SK-N-SH (cell line): ENCODE results near the gene AGAP1. TPM values are rescaled to one million over a fixed set of nuclear protein-coding genes. Genes with fewer than 3 reads are reported as not detected.

ENCODE experiments used
- CTCF ChIA-PET: fragments of 300-600, 350-600 bp; formaldehyde crosslinking; extraction: SDS; loops from one replicate; lab custom pipeline; 2021; lab: Yijun Ruan, JAX
- POLR2A ChIA-PET: fragments of 350-600 bp; sonication (Branson Sonifier 250); formaldehyde crosslinking; extraction: SDS; loops from one replicate; lab custom pipeline; 2020; ENCODE audit warnings: antibody characterized with exemption, inconsistent platforms; lab: Yijun Ruan, JAX
- DNase-seq: peaks from one replicate; pipeline ENCODE4 v3.0.0; 2012
- H2AFZ ChIP-seq: fragments of 200-600 bp; sonication (generic); 2 replicates; pipeline ENCODE4 v1.8.1; 2016; ENCODE audit warnings: antibody characterized with exemption, mild to moderate bottlenecking, low read depth
- H3F3A ChIP-seq: fragments of 200-600 bp; sonication (generic); replicated peaks from 2 replicates; pipeline ENCODE3; 2016; ENCODE audit warnings: antibody characterized with exemption, mild to moderate bottlenecking; ENCODE audit not compliant: insufficient read depth
- H3K27ac ChIP-seq, 2 experiments: fragments of 200-500 bp in 1 of 2; fragments of 200-600 bp in 1 of 2; sonication (Bioruptor generic) in 1 of 2; sonication (generic), shearing (Covaris generic) in 1 of 2; 2 replicates each; pipeline versions ENCODE4 v1.5.1 to v1.6.1; 2014 to 2016; ENCODE audit warnings: low read depth in 2 of 2, inconsistent platforms in 1 of 2, low read length in 1 of 2, mild to moderate bottlenecking in 1 of 2, mixed read lengths in 1 of 2
- H3K27me3 ChIP-seq: fragments of 200-600 bp; sonication (generic), shearing (Covaris generic); 2 replicates; pipeline ENCODE4 v1.6.1; 2016; ENCODE audit warnings: mixed run types; ENCODE audit not compliant: insufficient read depth
- H3K36me3 ChIP-seq, 2 experiments: fragments of 200-500 bp in 1 of 2; fragments of 200-600 bp in 1 of 2; sonication (Bioruptor generic) in 1 of 2; sonication (generic) in 1 of 2; replicated peaks in 1 of 2; 2 replicates each; pipeline versions ENCODE3 to v1.5.1; 2014 to 2016; ENCODE audit warnings: low read length in 1 of 2, mild to moderate bottlenecking in 1 of 2; ENCODE audit not compliant: insufficient read depth in 2 of 2, control insufficient read depth in 1 of 2
- H3K4me1 ChIP-seq, 2 experiments: fragments of 200-500 bp in 1 of 2; fragments of 200-600 bp in 1 of 2; sonication (Bioruptor generic) in 1 of 2; sonication (generic), shearing (Covaris generic) in 1 of 2; 2 replicates each; pipeline versions ENCODE4 v1.5.1 to v1.6.1; 2014 to 2016; ENCODE audit warnings: low read depth in 1 of 2, low read length in 1 of 2, mixed run types in 1 of 2; ENCODE audit not compliant: insufficient read depth in 2 of 2, control insufficient read depth in 1 of 2
- H3K4me2 ChIP-seq: fragments of 200-600 bp; sonication (generic), shearing (Covaris generic); 2 replicates; pipeline ENCODE4 v1.6.1; 2017; ENCODE audit warnings: mixed run types
- H3K4me3 ChIP-seq, 2 experiments: fragments of 200-500 bp in 1 of 2; fragments of 200-600 bp in 1 of 2; sonication (Bioruptor generic) in 1 of 2; sonication (generic), shearing (Covaris generic) in 1 of 2; 2 replicates each; pipeline versions ENCODE4 v1.5.1 to v1.8.1; 2014 to 2016; ENCODE audit warnings: low read depth in 2 of 2, inconsistent platforms in 1 of 2, low read length in 1 of 2, mild to moderate bottlenecking in 1 of 2, mixed read lengths in 1 of 2, moderate library complexity in 1 of 2
- H3K79me2 ChIP-seq: fragments of 200-600 bp; sonication (generic); 2 replicates; pipeline ENCODE4 v1.8.1; 2017; ENCODE audit warnings: mild to moderate bottlenecking; ENCODE audit not compliant: insufficient read depth
- H3K9ac ChIP-seq: fragments of 200-600 bp; sonication (generic); 2 replicates; pipeline ENCODE4 v1.6.1; 2017; ENCODE audit warnings: mixed run types
- H3K9me2 ChIP-seq: fragments of 200-600 bp; sonication (generic); 2 replicates; pipeline ENCODE4 v1.6.1; 2017; ENCODE audit warnings: mixed run types
- H3K9me3 ChIP-seq: fragments of 200-600 bp; sonication (generic); 2 replicates; pipeline ENCODE4 v1.6.1; 2017; ENCODE audit warnings: mixed run types, mild to moderate bottlenecking, moderate library complexity
- H4K20me1 ChIP-seq: fragments of 200-600 bp; sonication (generic); 2 replicates; pipeline ENCODE4 v1.6.1; 2017; ENCODE audit warnings: mild to moderate bottlenecking, mixed run types; ENCODE audit not compliant: insufficient read depth
- EP300 ChIP-seq, 2 experiments: IDR thresholded peaks; 2 replicates each; pipeline versions ENCODE4 v1.4.0 to v1.6.1; 2012; ENCODE audit warnings: borderline replicate concordance in 1 of 2, low read depth in 1 of 2, low read length in 1 of 2
- EZH2phosphoT487 ChIP-seq: fragments of 200-600 bp; sonication (generic); IDR thresholded peaks from 2 replicates; pipeline ENCODE4 v1.6.1; 2017; ENCODE audit warnings: low read depth, mixed run types, mild to moderate bottlenecking, antibody characterized with exemption, moderate library complexity, borderline replicate concordance
- FOSL2 ChIP-seq: IDR thresholded peaks from 2 replicates; pipeline ENCODE4 v1.4.0; 2012; ENCODE audit warnings: low read depth, mild to moderate bottlenecking, moderate library complexity, borderline replicate concordance
- FOXJ3 ChIP-seq: sonication (generic); formaldehyde crosslinking; IDR thresholded peaks from 2 replicates; pipeline ENCODE4 v1.5.1; 2020; ENCODE audit warnings: mild to moderate bottlenecking, missing genetic modification reagents
- GABPA ChIP-seq: IDR thresholded peaks from 2 replicates; pipeline ENCODE4 v1.4.0; 2012; ENCODE audit warnings: low read depth, mild to moderate bottlenecking
- JUND ChIP-seq: IDR thresholded peaks from 2 replicates; pipeline ENCODE4 v1.4.0; 2012
- MEF2A ChIP-seq: IDR thresholded peaks from 2 replicates; pipeline ENCODE4 v1.4.0; 2012; ENCODE audit warnings: low read depth, borderline replicate concordance
- NRF1 ChIP-seq: IDR thresholded peaks from 2 replicates; pipeline ENCODE4 v1.6.1; 2012; ENCODE audit warnings: low read depth, mild to moderate bottlenecking, low read length
- POLR2AphosphoS5 ChIP-seq: IDR thresholded peaks from 2 replicates; pipeline ENCODE4 v1.6.1; 2012; ENCODE audit warnings: low read depth, low read length
- RXRA ChIP-seq: IDR thresholded peaks from 2 replicates; pipeline ENCODE4 v1.4.0; 2012; ENCODE audit warnings: low read depth, mild to moderate bottlenecking, borderline replicate concordance
- TCF12 ChIP-seq: IDR thresholded peaks from 2 replicates; pipeline ENCODE4 v1.4.0; 2012
- YY1 ChIP-seq: IDR thresholded peaks from 2 replicates; pipeline ENCODE4 v1.4.0; 2012; ENCODE audit warnings: low read depth, mild to moderate bottlenecking
- WGBS: methylation state at CpG from one replicate; pipeline ENCODE4 v1.1.6; 2017; ENCODE audit warnings: low lambda C conversion rate; 5-methylcytosine and 5-hydroxymethylcytosine counted together
- polyA plus RNA-seq, 3 experiments: library from polyadenylated mRNA; depleted of rRNA; stranded (reverse); fragments of >200 nt; gene quantifications; 2 replicates each; pipeline ENCODE4 v1.2.3, GENCODE V29; 2012
- TF ChIP-seq, protein P1 (sequence below): IDR thresholded peaks from 2 replicates; pipeline ENCODE4 v1.6.1; 2012; ENCODE audit warnings: mild to moderate bottlenecking, low read depth, low read length, moderate library complexity
- TF ChIP-seq, protein P2 (sequence below): IDR thresholded peaks from 2 replicates; pipeline ENCODE4 v1.4.0; 2012; ENCODE audit warnings: low read depth, borderline replicate concordance
- TF ChIP-seq, protein P3 (sequence below): fragments of 150-350 bp; IDR thresholded peaks from 2 replicates; pipeline ENCODE4 v1.6.1; 2016; ENCODE audit warnings: mild to moderate bottlenecking, low read depth, low read length
- TF ChIP-seq, protein P4 (sequence below): IDR thresholded peaks from 2 replicates; pipeline ENCODE4; 2012
- TF ChIP-seq, protein P5 (sequence below): IDR thresholded peaks from 2 replicates; pipeline ENCODE4 v1.4.0; 2012; ENCODE audit warnings: low read depth, borderline replicate concordance

The AGAP1 gene
- polyA plus RNA-seq, 1 of the 3 experiments (the other 2 are of a cell fraction) = 8.8 TPM

DNA sequence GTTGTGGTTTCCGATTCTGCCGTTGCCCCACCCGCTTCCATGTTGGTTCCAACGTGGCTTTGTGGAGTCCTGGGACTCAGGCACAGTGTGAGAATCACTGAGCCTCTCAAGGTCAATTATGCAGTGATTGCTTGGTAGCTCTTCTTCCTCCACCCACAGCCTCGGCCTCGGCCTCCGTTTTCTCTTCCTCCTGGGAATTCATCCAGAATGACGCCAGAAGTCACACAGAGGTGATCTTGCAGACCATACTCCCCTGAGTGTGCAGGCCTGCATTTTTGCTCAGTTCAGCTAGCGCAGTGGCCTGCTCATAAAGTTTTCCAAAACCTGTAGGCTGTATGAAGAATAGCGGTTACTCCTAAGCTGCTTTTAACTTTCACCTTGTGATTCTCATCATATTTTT is 401.0 kb downstream of the AGAP1 start:
- Histone ChIP-seq H3F3A (no peaks in the 10 kb centered on the region), H3K4me1 (no peaks in the 10 kb centered on the region), H3K9me3 (no peaks in the 10 kb centered on the region), H3K27me3 (no peaks in the 10 kb centered on the region), H4K20me1 (no peaks in the 10 kb centered on the region), H3K4me3 (no peak overlapping the region), H2AFZ (no peak overlapping the region), H3K9ac (no peak overlapping the region), H3K36me3 (no peaks in the 10 kb centered on the region), H3K9me2 (no peaks in the 10 kb centered on the region), H3K27ac (no peak overlapping the region), H3K4me2 (no peak overlapping the region), H3K79me2 (no peaks in the 10 kb centered on the region)
- ChIA-PET POLR2A (no interaction called here), CTCF (interaction anchor here (1.1 kb wide), 1 partner anchor 115 kb away, joined by 3 read pairs; no protein-coding TSS in a partner anchor)
- DNase-seq = no peak
- WGBS = 100% methylated on average over 10 of the region's 10 CpGs
- TF ChIP-seq JUND (no peak), RXRA (no peak), EP300 (IDR thresholded peaks at IDR 0.05; ENCODE audit: borderline replicate concordance in 1 of 2, low read depth in 1 of 2, low read length in 1 of 2) (no peak), EZH2phosphoT487 (no peak), MEF2A (no peak), YY1 (no peak), GABPA (no peak), TCF12 (no peak), FOSL2 (no peak), FOXJ3 (CRISPR knock-in tag) (no peak), POLR2AphosphoS5 (no peak), NRF1 (no peak)
- TF ChIP-seq, protein P1, sequence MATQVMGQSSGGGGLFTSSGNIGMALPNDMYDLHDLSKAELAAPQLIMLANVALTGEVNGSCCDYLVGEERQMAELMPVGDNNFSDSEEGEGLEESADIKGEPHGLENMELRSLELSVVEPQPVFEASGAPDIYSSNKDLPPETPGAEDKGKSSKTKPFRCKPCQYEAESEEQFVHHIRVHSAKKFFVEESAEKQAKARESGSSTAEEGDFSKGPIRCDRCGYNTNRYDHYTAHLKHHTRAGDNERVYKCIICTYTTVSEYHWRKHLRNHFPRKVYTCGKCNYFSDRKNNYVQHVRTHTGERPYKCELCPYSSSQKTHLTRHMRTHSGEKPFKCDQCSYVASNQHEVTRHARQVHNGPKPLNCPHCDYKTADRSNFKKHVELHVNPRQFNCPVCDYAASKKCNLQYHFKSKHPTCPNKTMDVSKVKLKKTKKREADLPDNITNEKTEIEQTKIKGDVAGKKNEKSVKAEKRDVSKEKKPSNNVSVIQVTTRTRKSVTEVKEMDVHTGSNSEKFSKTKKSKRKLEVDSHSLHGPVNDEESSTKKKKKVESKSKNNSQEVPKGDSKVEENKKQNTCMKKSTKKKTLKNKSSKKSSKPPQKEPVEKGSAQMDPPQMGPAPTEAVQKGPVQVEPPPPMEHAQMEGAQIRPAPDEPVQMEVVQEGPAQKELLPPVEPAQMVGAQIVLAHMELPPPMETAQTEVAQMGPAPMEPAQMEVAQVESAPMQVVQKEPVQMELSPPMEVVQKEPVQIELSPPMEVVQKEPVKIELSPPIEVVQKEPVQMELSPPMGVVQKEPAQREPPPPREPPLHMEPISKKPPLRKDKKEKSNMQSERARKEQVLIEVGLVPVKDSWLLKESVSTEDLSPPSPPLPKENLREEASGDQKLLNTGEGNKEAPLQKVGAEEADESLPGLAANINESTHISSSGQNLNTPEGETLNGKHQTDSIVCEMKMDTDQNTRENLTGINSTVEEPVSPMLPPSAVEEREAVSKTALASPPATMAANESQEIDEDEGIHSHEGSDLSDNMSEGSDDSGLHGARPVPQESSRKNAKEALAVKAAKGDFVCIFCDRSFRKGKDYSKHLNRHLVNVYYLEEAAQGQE = no peak
- TF ChIP-seq, protein P2, sequence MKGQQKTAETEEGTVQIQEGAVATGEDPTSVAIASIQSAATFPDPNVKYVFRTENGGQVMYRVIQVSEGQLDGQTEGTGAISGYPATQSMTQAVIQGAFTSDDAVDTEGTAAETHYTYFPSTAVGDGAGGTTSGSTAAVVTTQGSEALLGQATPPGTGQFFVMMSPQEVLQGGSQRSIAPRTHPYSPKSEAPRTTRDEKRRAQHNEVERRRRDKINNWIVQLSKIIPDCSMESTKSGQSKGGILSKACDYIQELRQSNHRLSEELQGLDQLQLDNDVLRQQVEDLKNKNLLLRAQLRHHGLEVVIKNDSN = no peak
- TF ChIP-seq, protein P3, sequence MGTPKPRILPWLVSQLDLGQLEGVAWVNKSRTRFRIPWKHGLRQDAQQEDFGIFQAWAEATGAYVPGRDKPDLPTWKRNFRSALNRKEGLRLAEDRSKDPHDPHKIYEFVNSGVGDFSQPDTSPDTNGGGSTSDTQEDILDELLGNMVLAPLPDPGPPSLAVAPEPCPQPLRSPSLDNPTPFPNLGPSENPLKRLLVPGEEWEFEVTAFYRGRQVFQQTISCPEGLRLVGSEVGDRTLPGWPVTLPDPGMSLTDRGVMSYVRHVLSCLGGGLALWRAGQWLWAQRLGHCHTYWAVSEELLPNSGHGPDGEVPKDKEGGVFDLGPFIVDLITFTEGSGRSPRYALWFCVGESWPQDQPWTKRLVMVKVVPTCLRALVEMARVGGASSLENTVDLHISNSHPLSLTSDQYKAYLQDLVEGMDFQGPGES = no peak
- TF ChIP-seq, protein P4, sequence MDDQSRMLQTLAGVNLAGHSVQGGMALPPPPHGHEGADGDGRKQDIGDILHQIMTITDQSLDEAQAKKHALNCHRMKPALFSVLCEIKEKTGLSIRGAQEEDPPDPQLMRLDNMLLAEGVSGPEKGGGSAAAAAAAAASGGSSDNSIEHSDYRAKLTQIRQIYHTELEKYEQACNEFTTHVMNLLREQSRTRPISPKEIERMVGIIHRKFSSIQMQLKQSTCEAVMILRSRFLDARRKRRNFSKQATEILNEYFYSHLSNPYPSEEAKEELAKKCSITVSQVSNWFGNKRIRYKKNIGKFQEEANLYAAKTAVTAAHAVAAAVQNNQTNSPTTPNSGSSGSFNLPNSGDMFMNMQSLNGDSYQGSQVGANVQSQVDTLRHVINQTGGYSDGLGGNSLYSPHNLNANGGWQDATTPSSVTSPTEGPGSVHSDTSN = no peak
- TF ChIP-seq, protein P5, sequence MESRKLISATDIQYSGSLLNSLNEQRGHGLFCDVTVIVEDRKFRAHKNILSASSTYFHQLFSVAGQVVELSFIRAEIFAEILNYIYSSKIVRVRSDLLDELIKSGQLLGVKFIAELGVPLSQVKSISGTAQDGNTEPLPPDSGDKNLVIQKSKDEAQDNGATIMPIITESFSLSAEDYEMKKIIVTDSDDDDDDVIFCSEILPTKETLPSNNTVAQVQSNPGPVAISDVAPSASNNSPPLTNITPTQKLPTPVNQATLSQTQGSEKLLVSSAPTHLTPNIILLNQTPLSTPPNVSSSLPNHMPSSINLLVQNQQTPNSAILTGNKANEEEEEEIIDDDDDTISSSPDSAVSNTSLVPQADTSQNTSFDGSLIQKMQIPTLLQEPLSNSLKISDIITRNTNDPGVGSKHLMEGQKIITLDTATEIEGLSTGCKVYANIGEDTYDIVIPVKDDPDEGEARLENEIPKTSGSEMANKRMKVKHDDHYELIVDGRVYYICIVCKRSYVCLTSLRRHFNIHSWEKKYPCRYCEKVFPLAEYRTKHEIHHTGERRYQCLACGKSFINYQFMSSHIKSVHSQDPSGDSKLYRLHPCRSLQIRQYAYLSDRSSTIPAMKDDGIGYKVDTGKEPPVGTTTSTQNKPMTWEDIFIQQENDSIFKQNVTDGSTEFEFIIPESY = no peak
